ENCODE data around the gene INTS4.
"Not testable (repeated sequence)": the region's sequence is repeated elsewhere in the genome, so short reads cannot be mapped to it uniquely, and the experiment has no call there.

INTS4 gene

GRCh38 chr11:77876045-77876444, 118.4 kb downstream of the INTS4 start:
- no peak for DNase-seq

- DNase-seq: no peak
Observed at GRCh38 chr11:77874206-77874605, 120.3 kb downstream of the INTS4 start.

GRCh38 chr11:77873345-77873744, 121.1 kb downstream of the INTS4 start:
- DNase-seq: no peak

GRCh38 chr11:77871855-77872254, 122.6 kb downstream of the INTS4 start:
- DNase-seq: no peak

- no peak for DNase-seq
Observed at GRCh38 chr11:77868744-77869143, 125.7 kb downstream of the INTS4 start.

- DNase-seq: no peak
Observed at GRCh38 chr11:77866336-77866735, 128.1 kb downstream of the INTS4 start.

GRCh38 chr11:77865805-77866204, 128.7 kb downstream of the INTS4 start:
- no peak for DNase-seq

- DNase-seq: not testable (repeated sequence)
Observed at GRCh38 chr11:77861444-77861843, 133.0 kb downstream of the INTS4 start.

GRCh38 chr11:77857906-77858457, 136.5 kb downstream of the INTS4 start:
- not testable (repeated sequence) for DNase-seq

- no peak for DNase-seq
Observed at GRCh38 chr11:77854838-77855237, 139.6 kb downstream of the INTS4 start.

- no peak for DNase-seq
Observed at GRCh38 chr11:77851503-77851902, 143.0 kb downstream of the INTS4 start.

GRCh38 chr11:77843700-77844099, 150.8 kb downstream of the INTS4 start:
- DNase-seq: not testable (repeated sequence)

- no peak for DNase-seq
Observed at GRCh38 chr11:77842441-77843121, 151.9 kb downstream of the INTS4 start.

- no peak for DNase-seq
Observed at GRCh38 chr11:77833302-77833701, 161.2 kb downstream of the INTS4 start.

- no peak for DNase-seq
Observed at GRCh38 chr11:77828926-77829325, 165.5 kb downstream of the INTS4 start.
